ENCODE data around the gene ENGASE. TPM values are rescaled to one million over a fixed set of nuclear protein-coding genes. Genes with fewer than 3 reads are reported as not detected.

The ENGASE gene
- total and polyA plus RNA-seq, 9 of the 15 experiments (the other 6 are each of a cell fraction or from before 2014, with no cell fraction given) = 0.06 to 45.5 (median 13.9) TPM

DNA sequence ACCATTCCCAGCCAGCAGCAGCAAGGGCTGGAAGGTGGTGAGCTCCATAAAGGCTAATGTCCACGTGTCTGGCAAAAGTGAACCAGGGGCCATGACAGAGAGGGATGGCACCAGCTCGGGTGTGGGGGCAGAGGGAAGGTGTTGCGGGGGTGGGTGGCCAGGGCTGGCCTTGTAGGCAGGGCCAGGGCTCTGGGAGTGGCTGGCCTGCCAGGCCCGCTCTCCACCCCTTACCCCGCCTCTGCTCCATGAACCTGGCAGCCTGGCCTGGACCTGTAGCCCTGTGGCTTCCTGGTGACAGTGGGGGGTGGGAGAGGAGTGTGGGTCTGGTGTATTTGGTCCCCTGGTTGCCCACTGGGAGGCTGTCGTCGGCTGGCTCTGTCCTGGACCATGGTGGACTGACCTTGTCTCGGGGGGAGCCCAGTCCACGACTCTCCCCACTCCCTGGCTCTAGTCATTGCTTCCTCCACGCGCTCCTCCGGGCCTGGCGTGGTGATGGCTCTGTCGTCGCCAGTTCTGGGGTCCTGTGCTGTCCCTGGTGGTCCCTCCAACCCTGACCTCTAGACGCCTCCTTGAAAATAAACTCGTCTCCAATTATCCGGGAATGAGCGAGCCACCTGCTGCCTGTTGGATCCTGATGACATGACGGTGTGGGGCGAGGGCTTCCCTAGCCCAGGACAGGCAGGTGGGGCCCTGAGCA, 50.0 kb downstream of the ENGASE start:
- TF ChIP-seq CBX8 (IDR thresholded peaks at IDR 0.05; ENCODE audit: borderline replicate concordance, extremely low read depth, low read depth, low read length, poor library complexity, severe bottlenecking) (no peak), PURB (CRISPR knock-in tag; IDR thresholded peaks at IDR 0.05; ENCODE audit: low read depth) (no peak), ZNF280A (IDR thresholded peaks at IDR 0.05; ENCODE audit: low read depth, partially characterized antibody) (no peak), KAT7 (CRISPR knock-in tag; IDR thresholded peaks at IDR 0.05; ENCODE audit: borderline replicate concordance) (no peak), NFIX (CRISPR knock-in tag; IDR thresholded peaks at IDR 0.05; ENCODE audit: low read depth) (no peak), GABPB2 (CRISPR knock-in tag; conservative IDR thresholded peaks at IDR 0.05) (no peak), EP400 (IDR thresholded peaks at IDR 0.05) (no peak), ZNF184 (CRISPR knock-in tag; IDR thresholded peaks at IDR 0.05) (no peak), KLF16 (IDR thresholded peaks at IDR 0.05) (no peak), ZNF274 (IDR thresholded peaks at IDR 0.05; ENCODE audit: borderline replicate concordance, low read depth, low read length) (no peak), USF2 (CRISPR knock-in tag; IDR thresholded peaks at IDR 0.05) (no peak), RHOXF2B (CRISPR knock-in tag; conservative IDR thresholded peaks at IDR 0.05) (no peak)
- ChIA-PET POLR2A (interaction anchor here (1.2 kb wide), 1 partner anchor 266 kb away, joined by 3 read pairs; no protein-coding TSS in a partner anchor), CTCF (ENCODE audit: low intra/inter-chr PET ratio) (no interaction called here)
- Histone ChIP-seq H3K27me3 (ENCODE audit: control insufficient read depth in 2 of 2, insufficient read depth in 2 of 2, low read length in 2 of 2) (peaks cover 38 to 70% of the 10 kb centered on the region in 2 experiments), H2AFZ (ENCODE audit: low read depth, low read length) (no peak overlapping the region), H3K79me2 (ENCODE audit: control insufficient read depth, insufficient read depth, low read length) (no peaks in the 10 kb centered on the region), H4K20me1 (replicated peaks; ENCODE audit: control insufficient read depth, insufficient read depth, low read length) (peaks cover 11% of the 10 kb centered on the region; the same call in 1 of the 2 replicates), H3K27ac (ENCODE audit: extremely low read depth, low read depth, low read length) (no peak overlapping the region), H3K36me3 (ENCODE audit: control insufficient read depth, insufficient read depth, low read length) (no peaks in the 10 kb centered on the region), H3K9me1 (ENCODE audit: control insufficient read depth, insufficient read depth, low read length) (peaks cover 3% of the 10 kb centered on the region), H3K4me1 (replicated peaks in 1 of 2; ENCODE audit: control insufficient read depth in 2 of 2, insufficient read depth in 2 of 2, low read length in 2 of 2) (peaks cover 0 to 5% of the 10 kb centered on the region in 2 experiments; a peak in 1 of 5 replicates), H3K4me2 (ENCODE audit: insufficient read depth, low read length) (no peak overlapping the region), H3K9ac (ENCODE audit: insufficient read depth in 1 of 2, low read depth in 2 of 2, low read length in 2 of 2) (no peak overlapping the region), H3K4me3 (no peak overlapping the region), H3K9me3 (replicated peaks; ENCODE audit: control insufficient read depth, insufficient read depth, low read depth, low read length) (no peaks in the 10 kb centered on the region)
- FAIRE-seq = no peak
- WGBS (ENCODE audit: insufficient coverage, low coverage, missing lambda C conversion rate) = 2% methylated on average over 21 of the region's 21 CpGs
- no TSS peak for BruUV-seq (replicated peaks)
- in situ Hi-C loops (cut with MboI) = no loop called here
- intact Hi-C loops (cut with micrococcal nuclease) = no loop called here
- DNase-seq (ENCODE audit: extremely low read depth in 1 of 4, low spot score in 3 of 4) = no peak
- ATAC-seq = no peak
